ENCODE results near the gene TIMP2. TPM values are rescaled to one million over a fixed set of nuclear protein-coding genes. Genes with fewer than 3 reads are reported as not detected.

TIMP2 gene
- total and polyA plus RNA-seq, 2 donors (not counting 3 experiments of a cell fraction or from before 2014, with no cell fraction given): 138 to 318 TPM

GRCh38 chr17:78917451-78918275 lies 7.5 kb downstream of the TIMP2 start:
- Histone ChIP-seq H3K9ac (replicated peaks; ENCODE audit: extremely low read depth, insufficient read depth, low read length) (no peak overlapping the region), H3K4me3 (replicated peaks in 1 of 3; ENCODE audit: insufficient read depth in 1 of 3, low read depth in 1 of 3, low read length in 3 of 3) (no peak overlapping the region), H3K27ac (ENCODE audit: insufficient read depth, low read depth, low read length) (no peak overlapping the region), H3K79me2 (ENCODE audit: control insufficient read depth, insufficient read depth, low read length) (peaks cover 62% of the 10 kb centered on the region), H3K27me3 (ENCODE audit: control insufficient read depth in 2 of 2, insufficient read depth in 2 of 2, low read length in 2 of 2) (no peaks in the 10 kb centered on the region), H4K20me1 (replicated peaks; ENCODE audit: control insufficient read depth, extremely low read depth, insufficient read depth, low read length) (peaks cover 5% of the 10 kb centered on the region), H3K9me3 (replicated peaks; ENCODE audit: control insufficient read depth, insufficient read depth, low read length) (no peaks in the 10 kb centered on the region), H3K4me1 (ENCODE audit: control insufficient read depth, extremely low read depth, insufficient read depth, low read length) (peaks cover 12% of the 10 kb centered on the region), H3K36me3 (ENCODE audit: control insufficient read depth in 2 of 2, extremely low read depth in 1 of 2, insufficient read depth in 2 of 2, low read length in 2 of 2) (no peaks in the 10 kb centered on the region), H2AFZ (ENCODE audit: low read depth, low read length) (no peak overlapping the region), H3K9me1 (replicated peaks; ENCODE audit: control insufficient read depth, extremely low read depth, insufficient read depth, low read length) (no peaks in the 10 kb centered on the region), H3K4me2 (ENCODE audit: insufficient read depth, low read length) (no peak overlapping the region)
- DNase-seq (ENCODE audit: low read depth, low spot score): no peak
- TF ChIP-seq MAX (IDR thresholded peaks at IDR 0.05; ENCODE audit: insufficient read depth, insufficient read length) (no peak), CTCF (IDR thresholded peaks at IDR 0.05; ENCODE audit: extremely low read depth in 1 of 2, insufficient read depth in 1 of 2, low read depth in 1 of 2, low read length in 2 of 2) (no peak), GATA2 (IDR thresholded peaks at IDR 0.05; ENCODE audit: insufficient read depth, insufficient read length, low read depth, low read length) (no peak), POLR2AphosphoS5 (IDR thresholded peaks at IDR 0.05; ENCODE audit: insufficient read depth, low read depth, low read length) (no peak), POLR2A (IDR thresholded peaks at IDR 0.05; ENCODE audit: low read depth, low read length) (no peak), MYC (IDR thresholded peaks at IDR 0.05; ENCODE audit: low read depth, low read length) (no peak), EZH2 (IDR thresholded peaks at IDR 0.05; ENCODE audit: borderline replicate concordance, low read depth, low read length, severe bottlenecking) (no peak), FOS (IDR thresholded peaks at IDR 0.05; ENCODE audit: borderline replicate concordance, insufficient read depth, low read length) (no peak), JUN (IDR thresholded peaks at IDR 0.05; ENCODE audit: borderline replicate concordance, insufficient read depth, insufficient read length, low read depth) (no peak)
- ChIA-PET CTCF (interaction anchor here (0.7 to 2.8 kb wide), 6 partner anchors 34 to 54 kb away, joined by 3 to 26 read pairs (median 4); no protein-coding TSS in a partner anchor), POLR2A (no interaction called here)
- dilution Hi-C loops (cut with MboI; ENCODE audit: extremely low pct_ligation_motif_present, low sequenced_read_pairs): no loop called here
- intact Hi-C loops (cut with micrococcal nuclease): no loop called here
- FAIRE-seq: no peak
- no TSS peak for BruUV-seq (replicated peaks)
